Endothelial cell of umbilical vein (primary cell): Measurements from ENCODE around the gene GOLGA6L6. TPM values are rescaled to one million over a fixed set of nuclear protein-coding genes. Genes with fewer than 3 reads are reported as not detected.
"Not testable (repeated sequence)": the region's sequence is repeated elsewhere in the genome, so short reads cannot be mapped to it uniquely, and the experiment has no call there.

Experiments
- BruUV-seq: library from RNA; stranded (reverse); fragments of 400-500 nt; replicated peaks from 2 replicates; lab custom pipeline; 2021; lab: Mats Ljungman, UMichigan
- CTCF ChIA-PET: fragments of 300-600, 350-600 bp; sonication (Branson Sonifier 250); formaldehyde crosslinking; loops from one replicate; lab custom pipeline; 2021; ENCODE audit warnings: antibody characterized with exemption, inconsistent platforms; lab: Charles Lee
- POLR2A ChIA-PET: fragments of 300-600, 350-600 bp; sonication (Branson Sonifier 250); formaldehyde crosslinking; loops from one replicate; lab custom pipeline; 2021; ENCODE audit warnings: antibody characterized with exemption, inconsistent platforms; lab: Charles Lee
- DNase-seq: peaks from one replicate; pipeline ENCODE4 v3.0.0-alpha.2; 2011; ENCODE audit warnings: low read depth, low spot score
- FAIRE-seq: peaks from 2 replicates; lab custom pipeline; 2011; peaks lifted over from hg19 to GRCh38; lab: Jason Lieb, UNC
- H2AFZ ChIP-seq: 2 replicates; pipeline ENCODE4 v1.6.0; 2012; ENCODE audit warnings: low read depth, low read length, control low read depth, inconsistent platforms
- H3K27ac ChIP-seq: 2 replicates; pipeline ENCODE4 v1.5.1; 2011; ENCODE audit warnings: low read depth, mild to moderate bottlenecking, control low read depth, low read length, moderate library complexity; ENCODE audit not compliant: insufficient read depth
- H3K27me3 ChIP-seq, 2 experiments: 2 replicates each; pipeline versions ENCODE4 v1.6.0 to v1.6.1; 2011; ENCODE audit warnings: low read length in 2 of 2, mixed read lengths in 1 of 2; ENCODE audit not compliant: control insufficient read depth in 2 of 2, insufficient read depth in 2 of 2
- H3K36me3 ChIP-seq, 2 experiments: 2 replicates in 1 of 2; 3 replicates in 1 of 2; pipeline ENCODE4 v1.5.1; 2011; ENCODE audit warnings: low read length in 2 of 2, mild to moderate bottlenecking in 1 of 2, moderate library complexity in 1 of 2; ENCODE audit not compliant: control insufficient read depth in 2 of 2, insufficient read depth in 2 of 2; ENCODE audit errors: extremely low read depth in 1 of 2
- H3K4me1 ChIP-seq: 3 replicates; pipeline ENCODE4 v1.5.1; 2011; ENCODE audit warnings: mild to moderate bottlenecking, low read length; ENCODE audit not compliant: control insufficient read depth, insufficient read depth; ENCODE audit errors: extremely low read depth
- H3K4me2 ChIP-seq: 2 replicates; pipeline ENCODE4 v1.6.1; 2011; ENCODE audit warnings: low read length, control low read depth, mixed read lengths; ENCODE audit not compliant: insufficient read depth
- H3K4me3 ChIP-seq, 3 experiments: fragments of 200-600 bp in 1 of 3; sonication (generic), shearing (Covaris generic) in 1 of 3; replicated peaks in 1 of 3; 2 replicates each; pipeline ENCODE4 v1.5.1; 2011 to 2016; ENCODE audit warnings: control low read depth in 3 of 3, low read length in 3 of 3, mild to moderate bottlenecking in 2 of 3, inconsistent platforms in 1 of 3, low read depth in 1 of 3, moderate library complexity in 1 of 3; ENCODE audit not compliant: insufficient read depth in 1 of 3
- H3K79me2 ChIP-seq: 2 replicates; pipeline ENCODE4 v1.6.0; 2012; ENCODE audit warnings: low read length, inconsistent platforms; ENCODE audit not compliant: control insufficient read depth, insufficient read depth
- H3K9ac ChIP-seq: replicated peaks from 2 replicates; pipeline ENCODE3; 2011; ENCODE audit warnings: low read length, control low read depth; ENCODE audit not compliant: insufficient read depth; ENCODE audit errors: extremely low read depth
- H3K9me1 ChIP-seq: replicated peaks from 3 replicates; pipeline ENCODE4 v1.6.0; 2011; ENCODE audit warnings: mild to moderate bottlenecking, low read length; ENCODE audit not compliant: control insufficient read depth, insufficient read depth; ENCODE audit errors: extremely low read depth
- H3K9me3 ChIP-seq: replicated peaks from 2 replicates; pipeline ENCODE4 v1.5.1; 2012; ENCODE audit warnings: low read length, inconsistent platforms; ENCODE audit not compliant: control insufficient read depth, insufficient read depth
- H4K20me1 ChIP-seq: replicated peaks from 2 replicates; pipeline ENCODE3; 2011; ENCODE audit warnings: mild to moderate bottlenecking, low read length; ENCODE audit not compliant: control insufficient read depth, insufficient read depth; ENCODE audit errors: extremely low read depth
- dilution Hi-C: fragments of 300-500 bp; cut with MboI; formaldehyde crosslinking; loops from one replicate; pipeline ENCODE4 v1.15.0; 2019; ENCODE audit warnings: low sequenced_read_pairs; ENCODE audit not compliant: extremely low pct_ligation_motif_present
- intact Hi-C: fragments of 100-400 bp; cut with micrococcal nuclease; formaldehyde crosslinking; loops from one replicate; pipeline ENCODE4 v1.10.0; 2022
- polyA plus RNA-seq, 4 experiments: library from polyadenylated mRNA; depleted of rRNA in 3 of 4; stranded (reverse) in 3 of 4; unstranded in 1 of 4; fragments of >200 nt; gene quantifications; 2 replicates each; pipeline versions ENCODE4 v1.2.1 to v1.2.3, GENCODE V29; 2011 to 2012; ENCODE audit warnings: missing spikeins in 1 of 4
- small RNA-seq: library from RNA; depleted of rRNA; stranded (forward); fragments of <200 nt; gene quantifications from one replicate; pipeline ENCODE3, GENCODE V24; 2012; ENCODE audit warnings: low replicate concordance, low read depth; ENCODE audit not compliant: insufficient read depth, insufficient read length
- total RNA-seq: library from RNA; stranded (reverse); gene quantifications from 2 replicates; pipeline ENCODE4 v1.2.3, GENCODE V29; 2021

GOLGA6L6 gene
- total and polyA plus RNA-seq, 2 donors (not counting 3 experiments of a cell fraction or from before 2014, with no cell fraction given): not detected

DNA sequence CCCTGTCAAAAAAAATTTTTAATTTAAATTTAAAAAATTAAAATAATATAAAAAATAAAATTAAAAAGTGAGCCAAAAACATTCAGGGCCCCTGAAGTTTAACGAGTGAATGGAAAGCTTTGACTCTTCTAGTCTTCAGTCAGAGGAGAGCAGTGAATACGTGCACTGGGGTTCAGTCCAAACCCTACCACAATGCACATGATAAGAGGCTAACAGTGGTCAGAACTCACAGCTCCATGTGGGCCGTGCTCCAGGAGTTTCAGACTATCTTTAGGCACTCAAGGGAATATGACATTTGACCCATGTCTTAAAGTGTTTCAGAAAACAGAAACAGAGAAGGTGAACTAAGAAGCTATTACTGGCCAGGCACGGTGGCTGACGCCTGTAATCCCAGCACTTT is 48.6 kb downstream of the GOLGA6L6 start:
- H3K4me1 ChIP-seq, H4K20me1 ChIP-seq, H3K4me3 ChIP-seq, H3K79me2 ChIP-seq, dilution Hi-C loops, H3K4me2 ChIP-seq, CTCF ChIA-PET, H3K9ac ChIP-seq, FAIRE-seq, BruUV-seq, H3K9me1 ChIP-seq, H2AFZ ChIP-seq, H3K27me3 ChIP-seq, intact Hi-C loops, H3K9me3 ChIP-seq, DNase-seq, H3K36me3 ChIP-seq, POLR2A ChIA-PET, H3K27ac ChIP-seq: not testable (repeated sequence)

DNA sequence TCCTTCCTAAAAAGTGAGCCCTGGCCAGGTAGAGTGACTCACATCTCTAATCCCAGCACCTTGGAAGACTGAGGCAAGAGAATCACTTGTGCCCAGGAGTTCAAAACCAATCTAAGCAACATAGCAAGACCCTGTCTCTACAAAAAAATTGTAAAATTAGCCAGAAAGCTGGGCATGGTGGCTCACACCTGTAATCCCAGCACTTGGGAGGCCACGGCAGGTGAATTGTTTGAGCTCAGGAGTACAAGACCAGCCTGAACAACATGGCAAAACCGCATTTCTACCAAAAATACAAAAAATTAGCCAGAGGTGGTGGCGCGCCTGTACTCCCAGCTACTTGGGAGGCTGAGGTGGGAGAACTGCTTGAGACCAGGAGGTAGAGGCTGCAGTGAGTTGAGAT is 49.0 kb downstream of the GOLGA6L6 start:
- H3K79me2 ChIP-seq, H3K4me1 ChIP-seq, POLR2A ChIA-PET, BruUV-seq, DNase-seq, FAIRE-seq, H3K4me2 ChIP-seq, H3K9ac ChIP-seq, H2AFZ ChIP-seq, H4K20me1 ChIP-seq, H3K9me1 ChIP-seq, dilution Hi-C loops, H3K4me3 ChIP-seq, H3K27me3 ChIP-seq, H3K36me3 ChIP-seq, intact Hi-C loops, CTCF ChIA-PET, H3K27ac ChIP-seq, H3K9me3 ChIP-seq: not testable (repeated sequence)

- BruUV-seq, H3K9me1 ChIP-seq, H3K9me3 ChIP-seq, POLR2A ChIA-PET, H3K4me1 ChIP-seq, H3K4me3 ChIP-seq, H3K9ac ChIP-seq, H3K4me2 ChIP-seq, H3K27me3 ChIP-seq, dilution Hi-C loops, intact Hi-C loops, FAIRE-seq, H3K27ac ChIP-seq, CTCF ChIA-PET, H3K79me2 ChIP-seq, H2AFZ ChIP-seq, DNase-seq, H3K36me3 ChIP-seq, H4K20me1 ChIP-seq: not testable (repeated sequence)
These were observed 52.3 kb downstream of the GOLGA6L6 start for GRCh38 chr15:20489320-20489719.

Small RNA genes lying within 50 kb of the gene (small RNA-seq; reads per million reads assigned to genes)
- not detected for gene RN7SL759P
